Measurements from ENCODE around the gene DSCAML1.

The DSCAML1 gene

GRCh38 chr11:117583063-117583801, 213.8 kb downstream of the DSCAML1 start:
- DNase-seq (ENCODE audit: low read depth): no peak
- no peak overlapping the region for H3K4me3 ChIP-seq (ENCODE audit: low read depth, low read length)

- DNase-seq (ENCODE audit: low read depth): no peak
- H3K4me3 ChIP-seq (ENCODE audit: low read depth, low read length): no peak overlapping the region
Measured at GRCh38 chr11:117582433-117582832, 214.6 kb downstream of the DSCAML1 start.

- no peak overlapping the region for H3K4me3 ChIP-seq (ENCODE audit: low read depth, low read length)
- DNase-seq (ENCODE audit: low read depth): no peak
Measured at GRCh38 chr11:117580866-117581265, 216.2 kb downstream of the DSCAML1 start.

- no peak for DNase-seq (ENCODE audit: low read depth)
Measured at GRCh38 chr11:117579161-117579560, 217.9 kb downstream of the DSCAML1 start.

GRCh38 chr11:117575856-117576255, 221.2 kb downstream of the DSCAML1 start:
- H3K4me3 ChIP-seq (ENCODE audit: low read depth, low read length): no peak overlapping the region
- DNase-seq (ENCODE audit: low read depth): no peak

More at GRCh38 chr11:117579161-117579560, 217.9 kb downstream of the DSCAML1 start:
- no peak overlapping the region for H3K4me3 ChIP-seq (ENCODE audit: low read depth, low read length)

GRCh38 chr11:117574551-117574950, 222.5 kb downstream of the DSCAML1 start:
- no peak for DNase-seq (ENCODE audit: low read depth)
- no peak overlapping the region for H3K4me3 ChIP-seq (ENCODE audit: low read depth, low read length)

GRCh38 chr11:117573326-117573725, 223.7 kb downstream of the DSCAML1 start:
- DNase-seq (ENCODE audit: low read depth): no peak
- no peak overlapping the region for H3K4me3 ChIP-seq (ENCODE audit: low read depth, low read length)

- no peak for DNase-seq (ENCODE audit: low read depth)
Measured at GRCh38 chr11:117572671-117573070, 224.3 kb downstream of the DSCAML1 start.

GRCh38 chr11:117572129-117572528, 224.9 kb downstream of the DSCAML1 start:
- H3K4me3 ChIP-seq (ENCODE audit: low read depth, low read length): no peak overlapping the region
- DNase-seq (ENCODE audit: low read depth): no peak

More at GRCh38 chr11:117572671-117573070, 224.3 kb downstream of the DSCAML1 start:
- H3K4me3 ChIP-seq (ENCODE audit: low read depth, low read length): no peak overlapping the region

GRCh38 chr11:117570701-117571100, 226.3 kb downstream of the DSCAML1 start:
- no peak overlapping the region for H3K4me3 ChIP-seq (ENCODE audit: low read depth, low read length)
- no peak for DNase-seq (ENCODE audit: low read depth)

GRCh38 chr11:117569911-117570310, 227.1 kb downstream of the DSCAML1 start:
- no peak overlapping the region for H3K4me3 ChIP-seq (ENCODE audit: low read depth, low read length)
- no peak for DNase-seq (ENCODE audit: low read depth)

- H3K4me3 ChIP-seq (ENCODE audit: low read depth, low read length): no peak overlapping the region
- DNase-seq (ENCODE audit: low read depth): no peak
Measured at GRCh38 chr11:117565709-117566108, 231.3 kb downstream of the DSCAML1 start.

- no peak for DNase-seq (ENCODE audit: low read depth)
- H3K4me3 ChIP-seq (ENCODE audit: low read depth, low read length): no peak overlapping the region
Measured at GRCh38 chr11:117564321-117564720, 232.7 kb downstream of the DSCAML1 start.

GRCh38 chr11:117563556-117563955, 233.5 kb downstream of the DSCAML1 start:
- DNase-seq (ENCODE audit: low read depth): no peak
- H3K4me3 ChIP-seq (ENCODE audit: low read depth, low read length): no peak overlapping the region

GRCh38 chr11:117562136-117562535, 234.9 kb downstream of the DSCAML1 start:
- no peak for DNase-seq (ENCODE audit: low read depth)
- H3K4me3 ChIP-seq (ENCODE audit: low read depth, low read length): no peak overlapping the region

- no peak for DNase-seq (ENCODE audit: low read depth)
- no peak overlapping the region for H3K4me3 ChIP-seq (ENCODE audit: low read depth, low read length)
Measured at GRCh38 chr11:117560780-117561530, 236.1 kb downstream of the DSCAML1 start.

- no peak for DNase-seq (ENCODE audit: low read depth)
- no peak overlapping the region for H3K4me3 ChIP-seq (ENCODE audit: low read depth, low read length)
Measured at GRCh38 chr11:117559698-117560097, 237.3 kb downstream of the DSCAML1 start.

GRCh38 chr11:117557361-117557760, 239.7 kb downstream of the DSCAML1 start:
- no peak overlapping the region for H3K4me3 ChIP-seq (ENCODE audit: low read depth, low read length)
- no peak for DNase-seq (ENCODE audit: low read depth)

- no peak for DNase-seq (ENCODE audit: low read depth)
- H3K4me3 ChIP-seq (ENCODE audit: low read depth, low read length): no peak overlapping the region
Measured at GRCh38 chr11:117554601-117555333, 242.2 kb downstream of the DSCAML1 start.

GRCh38 chr11:117552626-117553025, 244.4 kb downstream of the DSCAML1 start:
- H3K4me3 ChIP-seq (ENCODE audit: low read depth, low read length): no peak overlapping the region
- no peak for DNase-seq (ENCODE audit: low read depth)
